CD4-positive, alpha-beta T cell treated with Interleukin-1 beta for 1 hour (primary cell): ENCODE measurements around the gene ZNF77.
"Not testable (repeated sequence)": the region's sequence is repeated elsewhere in the genome, so short reads cannot be mapped to it uniquely, and the experiment has no call there.

Experiments used
- DNase-seq, 2 donors: peaks; one replicate each; pipeline ENCODE4 v3.0.0-alpha.2; 2020 to 2022

The ZNF77 gene

GRCh38 chr19:2944775-2945574, at the start of gene ZNF77:
ZNF77 (minus strand) TSS chr19:2944971; CDS start chr19:2944840, 131 bp downstream.
- peak; percentile 98 to 99 for DNase-seq

GRCh38 chr19:2993579-2993978, 48.8 kb upstream of the ZNF77 start:
- no peak for DNase-seq

GRCh38 chr19:2992958-2993357, 48.2 kb upstream of the ZNF77 start:
- DNase-seq, result no peak

GRCh38 chr19:2992333-2992732, 47.6 kb upstream of the ZNF77 start:
- not testable (repeated sequence) for DNase-seq

- no peak for DNase-seq
These were observed 44.6 kb upstream of the ZNF77 start for GRCh38 chr19:2989236-2989946.

- DNase-seq, result no peak
These were observed 43.8 kb upstream of the ZNF77 start for GRCh38 chr19:2988568-2988967.

GRCh38 chr19:2987797-2988196, 43.0 kb upstream of the ZNF77 start:
- no peak for DNase-seq

GRCh38 chr19:2986951-2987524, 42.3 kb upstream of the ZNF77 start:
- no peak for DNase-seq

- no peak for DNase-seq
These were observed 39.4 kb upstream of the ZNF77 start for GRCh38 chr19:2984215-2984528.

GRCh38 chr19:2983351-2984214, 38.8 kb upstream of the ZNF77 start:
- DNase-seq, result no peak

- DNase-seq, result no peak
These were observed 38.2 kb upstream of the ZNF77 start for GRCh38 chr19:2982983-2983350.

GRCh38 chr19:2982561-2982960, 37.8 kb upstream of the ZNF77 start:
- no peak for DNase-seq

- DNase-seq, result no peak
These were observed 37.1 kb upstream of the ZNF77 start for GRCh38 chr19:2981898-2982297.

- DNase-seq, result no peak
These were observed 34.0 kb upstream of the ZNF77 start for GRCh38 chr19:2978772-2979171.

GRCh38 chr19:2978166-2978767, 33.5 kb upstream of the ZNF77 start:
- no peak for DNase-seq

GRCh38 chr19:2977746-2978138, 33.0 kb upstream of the ZNF77 start:
- DNase-seq, result no peak

GRCh38 chr19:2977001-2977745, 32.4 kb upstream of the ZNF77 start, which contains the start of gene TLE6:
TLE6 (plus strand) TSS chr19:2977564; CDS start chr19:2978234, 670 bp downstream.
- DNase-seq, result peak; percentile 94 to 97

- DNase-seq, result no peak
These were observed 31.8 kb upstream of the ZNF77 start for GRCh38 chr19:2976609-2977000.

- DNase-seq, result no peak
These were observed 29.7 kb upstream of the ZNF77 start for GRCh38 chr19:2974342-2975041.

- DNase-seq, result no peak
These were observed 28.5 kb upstream of the ZNF77 start for GRCh38 chr19:2973229-2973628.

- DNase-seq, result no peak
These were observed 25.5 kb upstream of the ZNF77 start for GRCh38 chr19:2970201-2970835.
